Stimulated activated CD4-positive, alpha-beta T cell treated with anti-CD3 and anti-CD28 coated beads, Interleukin-1b, Interleukin-23, amount 100 ng/mL, for 1 hour (primary cell): ENCODE results near the gene TNFAIP1.
A peak's percentile ranks its signal among the peaks of the same experiment; 100 is the strongest.
"Not testable (repeated sequence)": the region's sequence is repeated elsewhere in the genome, so short reads cannot be mapped to it uniquely, and the experiment has no call there.

Experiments used
- DNase-seq, 2 donors: peaks; one replicate each; pipeline ENCODE4 v3.0.0-alpha.2; 2020; ENCODE audit warnings: low read depth in 2 of 2

Gene TNFAIP1

GRCh38 chr17:28335201-28335958, at the start of gene TNFAIP1, which contains the start of gene IFT20:
Gene TNFAIP1 (plus strand): TSS chr17:28335761. CDS start chr17:28339522, 3,761 bp downstream.
Gene IFT20 (minus strand): TSS chr17:28335472. CDS start chr17:28331985, 3,487 bp downstream.
- DNase-seq = peak; percentile 81 to 96

GRCh38 chr17:28285965-28286364, 49.6 kb upstream of the TNFAIP1 start:
- DNase-seq = no peak

- DNase-seq = no peak
Measured at GRCh38 chr17:28290703-28291102, 44.9 kb upstream of the TNFAIP1 start.

- DNase-seq = no peak
Measured at GRCh38 chr17:28291780-28292330, 43.7 kb upstream of the TNFAIP1 start.

GRCh38 chr17:28292878-28293277, 42.7 kb upstream of the TNFAIP1 start:
- DNase-seq = not testable (repeated sequence)

GRCh38 chr17:28293994-28294393, 41.6 kb upstream of the TNFAIP1 start:
- DNase-seq = no peak

- no peak for DNase-seq
Measured at GRCh38 chr17:28295677-28296578, 39.6 kb upstream of the TNFAIP1 start.

GRCh38 chr17:28298449-28298848, 37.1 kb upstream of the TNFAIP1 start:
- DNase-seq = no peak

GRCh38 chr17:28306954-28307401, 28.6 kb upstream of the TNFAIP1 start:
- no peak for DNase-seq

- DNase-seq = no peak
Measured at GRCh38 chr17:28313841-28314240, 21.7 kb upstream of the TNFAIP1 start.

- DNase-seq = no peak
Measured at GRCh38 chr17:28315846-28316705, 19.5 kb upstream of the TNFAIP1 start.

GRCh38 chr17:28317099-28317965, 18.2 kb upstream of the TNFAIP1 start:
- no peak for DNase-seq

GRCh38 chr17:28317966-28318758, 17.4 kb upstream of the TNFAIP1 start:
- no peak for DNase-seq

- DNase-seq = peak; percentile 85 to 89
Measured at GRCh38 chr17:28318759-28319597, 16.6 kb upstream of the TNFAIP1 start, which contains the start of gene TMEM97. Gene TMEM97 (plus strand): TSS chr17:28319200. CDS start chr17:28319240, 40 bp downstream.

GRCh38 chr17:28319598-28319935, 16.0 kb upstream of the TNFAIP1 start:
- DNase-seq = no peak

GRCh38 chr17:28320215-28321061, 15.1 kb upstream of the TNFAIP1 start:
- no peak for DNase-seq

GRCh38 chr17:28324267-28324745, 11.3 kb upstream of the TNFAIP1 start:
- DNase-seq = no peak
